ENCODE measurements around the gene OCA2.

DNA sequence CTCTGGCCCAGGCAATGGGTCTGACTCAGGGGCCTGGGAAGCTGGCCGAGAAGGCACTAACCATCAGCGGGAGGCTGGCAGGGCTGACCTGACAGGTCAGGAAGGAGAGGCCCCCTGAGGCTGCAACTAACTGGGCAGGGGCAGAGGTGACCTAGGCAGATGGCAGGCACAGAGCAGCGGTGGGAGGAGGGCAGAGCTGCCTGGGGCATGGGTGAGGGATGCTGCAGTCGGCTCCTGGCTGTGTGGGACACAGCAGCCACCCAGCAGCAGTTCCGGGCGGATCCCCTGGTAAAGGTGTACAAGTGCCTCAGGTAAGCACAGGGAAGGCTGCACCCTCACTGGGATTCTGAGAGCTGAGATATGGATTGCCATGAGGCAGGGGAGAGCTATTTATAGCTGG, 236.1 kb downstream of the OCA2 start:
- TF ChIP-seq, protein P1, sequence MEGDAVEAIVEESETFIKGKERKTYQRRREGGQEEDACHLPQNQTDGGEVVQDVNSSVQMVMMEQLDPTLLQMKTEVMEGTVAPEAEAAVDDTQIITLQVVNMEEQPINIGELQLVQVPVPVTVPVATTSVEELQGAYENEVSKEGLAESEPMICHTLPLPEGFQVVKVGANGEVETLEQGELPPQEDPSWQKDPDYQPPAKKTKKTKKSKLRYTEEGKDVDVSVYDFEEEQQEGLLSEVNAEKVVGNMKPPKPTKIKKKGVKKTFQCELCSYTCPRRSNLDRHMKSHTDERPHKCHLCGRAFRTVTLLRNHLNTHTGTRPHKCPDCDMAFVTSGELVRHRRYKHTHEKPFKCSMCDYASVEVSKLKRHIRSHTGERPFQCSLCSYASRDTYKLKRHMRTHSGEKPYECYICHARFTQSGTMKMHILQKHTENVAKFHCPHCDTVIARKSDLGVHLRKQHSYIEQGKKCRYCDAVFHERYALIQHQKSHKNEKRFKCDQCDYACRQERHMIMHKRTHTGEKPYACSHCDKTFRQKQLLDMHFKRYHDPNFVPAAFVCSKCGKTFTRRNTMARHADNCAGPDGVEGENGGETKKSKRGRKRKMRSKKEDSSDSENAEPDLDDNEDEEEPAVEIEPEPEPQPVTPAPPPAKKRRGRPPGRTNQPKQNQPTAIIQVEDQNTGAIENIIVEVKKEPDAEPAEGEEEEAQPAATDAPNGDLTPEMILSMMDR (IDR thresholded peaks at IDR 0.05 in 8 of 11, conservative IDR thresholded peaks at IDR 0.05 in 3 of 11), result no peak
- TF ChIP-seq POLR2A (IDR thresholded peaks at IDR 0.05), result no peak
- TF ChIP-seq POLR2AphosphoS5 (IDR thresholded peaks at IDR 0.05), result no peak
